Measurements from ENCODE around the gene TMEM18. TPM values are rescaled to one million over a fixed set of nuclear protein-coding genes. Genes with fewer than 3 reads are reported as not detected.

TMEM18 gene
- polyA plus RNA-seq, 1 donor from 2014 or later = 58.6 TPM

DNA sequence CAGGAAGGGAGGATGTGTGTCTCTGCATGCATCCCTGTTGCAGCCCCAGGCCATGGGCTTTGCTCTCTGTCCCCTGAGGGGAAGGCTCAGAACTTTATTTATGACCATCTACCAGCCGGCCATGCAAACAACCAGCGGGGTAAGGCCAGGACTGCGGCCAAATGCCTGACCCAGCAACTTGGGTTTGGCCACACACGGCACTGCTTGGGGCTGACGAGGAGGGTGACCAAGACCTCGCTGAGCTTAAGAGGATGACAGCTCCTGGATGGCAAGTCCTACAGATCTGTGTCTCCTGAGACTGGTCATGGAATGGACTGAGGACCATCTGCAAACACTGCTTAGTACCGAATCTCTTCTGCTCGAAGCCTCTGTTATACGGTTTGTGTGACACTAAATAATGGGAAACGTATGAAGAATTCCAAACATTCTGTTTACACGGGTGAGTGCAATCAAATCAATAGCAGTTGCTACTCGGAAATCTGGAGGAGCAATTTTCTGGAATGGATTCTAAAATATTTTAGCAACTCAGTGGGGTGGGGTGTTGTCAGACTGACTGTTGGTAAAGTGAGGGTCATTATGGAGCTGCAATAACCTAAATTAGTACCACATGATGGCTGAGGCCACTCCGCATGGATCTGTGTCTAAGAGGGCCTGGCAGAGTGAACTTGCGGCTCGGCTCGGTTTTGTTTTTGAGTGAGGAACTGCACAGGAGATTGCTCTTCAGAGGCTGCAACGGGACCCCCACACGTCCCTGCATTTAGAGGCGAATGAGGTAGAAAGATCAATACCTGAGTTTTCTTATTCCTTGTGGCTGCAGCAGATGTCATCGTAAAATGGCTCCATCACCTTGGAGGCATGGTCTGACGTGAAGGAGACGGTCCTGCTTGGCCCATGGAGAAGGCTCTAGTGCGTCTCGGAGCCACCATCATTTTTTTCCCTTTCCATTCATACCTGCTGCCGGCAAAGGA, 26.6 kb downstream of the TMEM18 start:
- Histone ChIP-seq H3K9me2 (ENCODE audit: insufficient read depth, low read length) (no peaks in the 10 kb centered on the region), H3K4me3 (ENCODE audit: low read length) (no peak overlapping the region), H3K9me3 (ENCODE audit: low read length) (no peaks in the 10 kb centered on the region), H4K20me1 (ENCODE audit: insufficient read depth) (no peaks in the 10 kb centered on the region), H3K27me3 (ENCODE audit: insufficient read depth, low read depth, low read length) (no peaks in the 10 kb centered on the region), H2AFZ (ENCODE audit: low read depth, low read length) (no peak overlapping the region), H3K79me2 (replicated peaks; ENCODE audit: insufficient read depth, low read length) (no peaks in the 10 kb centered on the region), H3K27ac (ENCODE audit: low read length) (no peak overlapping the region), H3K9ac (ENCODE audit: low read length) (no peak overlapping the region), H3K4me2 (ENCODE audit: low read length) (no peak overlapping the region), H3F3A (ENCODE audit: insufficient read depth, low read length, poor library complexity, severe bottlenecking) (no peaks in the 10 kb centered on the region), H3K36me3 (ENCODE audit: insufficient read depth, low read length) (no peaks in the 10 kb centered on the region)
- TF ChIP-seq, protein P1, sequence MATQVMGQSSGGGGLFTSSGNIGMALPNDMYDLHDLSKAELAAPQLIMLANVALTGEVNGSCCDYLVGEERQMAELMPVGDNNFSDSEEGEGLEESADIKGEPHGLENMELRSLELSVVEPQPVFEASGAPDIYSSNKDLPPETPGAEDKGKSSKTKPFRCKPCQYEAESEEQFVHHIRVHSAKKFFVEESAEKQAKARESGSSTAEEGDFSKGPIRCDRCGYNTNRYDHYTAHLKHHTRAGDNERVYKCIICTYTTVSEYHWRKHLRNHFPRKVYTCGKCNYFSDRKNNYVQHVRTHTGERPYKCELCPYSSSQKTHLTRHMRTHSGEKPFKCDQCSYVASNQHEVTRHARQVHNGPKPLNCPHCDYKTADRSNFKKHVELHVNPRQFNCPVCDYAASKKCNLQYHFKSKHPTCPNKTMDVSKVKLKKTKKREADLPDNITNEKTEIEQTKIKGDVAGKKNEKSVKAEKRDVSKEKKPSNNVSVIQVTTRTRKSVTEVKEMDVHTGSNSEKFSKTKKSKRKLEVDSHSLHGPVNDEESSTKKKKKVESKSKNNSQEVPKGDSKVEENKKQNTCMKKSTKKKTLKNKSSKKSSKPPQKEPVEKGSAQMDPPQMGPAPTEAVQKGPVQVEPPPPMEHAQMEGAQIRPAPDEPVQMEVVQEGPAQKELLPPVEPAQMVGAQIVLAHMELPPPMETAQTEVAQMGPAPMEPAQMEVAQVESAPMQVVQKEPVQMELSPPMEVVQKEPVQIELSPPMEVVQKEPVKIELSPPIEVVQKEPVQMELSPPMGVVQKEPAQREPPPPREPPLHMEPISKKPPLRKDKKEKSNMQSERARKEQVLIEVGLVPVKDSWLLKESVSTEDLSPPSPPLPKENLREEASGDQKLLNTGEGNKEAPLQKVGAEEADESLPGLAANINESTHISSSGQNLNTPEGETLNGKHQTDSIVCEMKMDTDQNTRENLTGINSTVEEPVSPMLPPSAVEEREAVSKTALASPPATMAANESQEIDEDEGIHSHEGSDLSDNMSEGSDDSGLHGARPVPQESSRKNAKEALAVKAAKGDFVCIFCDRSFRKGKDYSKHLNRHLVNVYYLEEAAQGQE (IDR thresholded peaks at IDR 0.05; ENCODE audit: borderline replicate concordance) = no peak
- TF ChIP-seq, protein P2, sequence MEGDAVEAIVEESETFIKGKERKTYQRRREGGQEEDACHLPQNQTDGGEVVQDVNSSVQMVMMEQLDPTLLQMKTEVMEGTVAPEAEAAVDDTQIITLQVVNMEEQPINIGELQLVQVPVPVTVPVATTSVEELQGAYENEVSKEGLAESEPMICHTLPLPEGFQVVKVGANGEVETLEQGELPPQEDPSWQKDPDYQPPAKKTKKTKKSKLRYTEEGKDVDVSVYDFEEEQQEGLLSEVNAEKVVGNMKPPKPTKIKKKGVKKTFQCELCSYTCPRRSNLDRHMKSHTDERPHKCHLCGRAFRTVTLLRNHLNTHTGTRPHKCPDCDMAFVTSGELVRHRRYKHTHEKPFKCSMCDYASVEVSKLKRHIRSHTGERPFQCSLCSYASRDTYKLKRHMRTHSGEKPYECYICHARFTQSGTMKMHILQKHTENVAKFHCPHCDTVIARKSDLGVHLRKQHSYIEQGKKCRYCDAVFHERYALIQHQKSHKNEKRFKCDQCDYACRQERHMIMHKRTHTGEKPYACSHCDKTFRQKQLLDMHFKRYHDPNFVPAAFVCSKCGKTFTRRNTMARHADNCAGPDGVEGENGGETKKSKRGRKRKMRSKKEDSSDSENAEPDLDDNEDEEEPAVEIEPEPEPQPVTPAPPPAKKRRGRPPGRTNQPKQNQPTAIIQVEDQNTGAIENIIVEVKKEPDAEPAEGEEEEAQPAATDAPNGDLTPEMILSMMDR (IDR thresholded peaks at IDR 0.05; ENCODE audit: poor library complexity, severe bottlenecking) = no peak
- TF ChIP-seq TAF1 (IDR thresholded peaks at IDR 0.05; ENCODE audit: low read depth) = no peak
- TF ChIP-seq MXI1 (conservative IDR thresholded peaks at IDR 0.05; ENCODE audit: poor library complexity, severe bottlenecking) = no peak
- TF ChIP-seq POLR2AphosphoS5 (IDR thresholded peaks at IDR 0.05) = no peak
- TF ChIP-seq RAD21 (conservative IDR thresholded peaks at IDR 0.05) = no peak
- TF ChIP-seq EZH2 (IDR thresholded peaks at IDR 0.05; ENCODE audit: borderline replicate concordance, insufficient read depth, low read length, poor library complexity, severe bottlenecking) = no peak
- no peak for TF ChIP-seq SMC3 (conservative IDR thresholded peaks at IDR 0.05; ENCODE audit: poor library complexity)

DNA sequence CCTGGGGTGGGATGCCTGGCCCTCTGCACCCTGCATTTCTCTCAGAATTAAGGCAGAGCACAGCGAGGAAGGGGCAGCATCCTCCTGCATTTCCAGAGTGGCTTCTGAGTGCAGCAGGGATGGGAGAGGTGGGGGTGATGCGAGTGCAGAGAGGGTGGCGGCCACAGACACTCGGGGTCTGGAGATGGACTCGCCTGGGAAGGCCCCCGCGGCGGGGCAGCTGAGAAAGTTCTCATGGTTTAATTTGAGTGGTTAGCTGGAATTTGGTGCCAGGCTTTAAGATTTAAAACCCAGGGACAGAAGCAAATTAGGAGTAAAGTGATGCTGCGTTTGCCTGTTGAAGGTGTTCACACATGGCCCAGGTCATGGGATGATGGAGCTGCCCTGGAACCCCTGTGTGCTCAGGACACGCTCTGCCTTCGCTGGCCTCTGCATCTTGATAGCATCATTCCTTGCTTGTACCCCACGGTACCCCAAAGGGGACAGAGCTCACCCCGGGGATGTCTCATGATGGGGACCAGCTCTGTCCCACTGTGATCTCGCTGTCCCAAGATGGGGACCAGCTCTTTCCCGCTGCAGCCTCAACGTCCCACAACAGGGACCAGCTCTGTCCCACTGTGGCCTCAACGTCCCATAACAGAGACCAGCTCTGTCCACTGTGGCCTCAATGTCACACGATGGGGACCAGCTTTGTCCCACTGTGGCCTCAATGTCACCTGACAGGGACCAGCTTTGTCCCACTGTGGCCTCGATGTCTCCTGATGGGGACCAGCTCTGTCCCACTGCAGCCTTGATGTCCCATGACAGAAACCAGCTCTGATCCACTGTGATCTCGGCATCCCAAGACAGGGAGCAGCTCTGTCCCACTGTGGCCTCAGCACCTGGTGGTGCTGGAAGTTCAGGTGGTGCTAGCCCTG, 27.5 kb downstream of the TMEM18 start:
- TF ChIP-seq, protein P2 (IDR thresholded peaks at IDR 0.05; ENCODE audit: poor library complexity, severe bottlenecking) = no peak
- no peak for TF ChIP-seq MXI1 (conservative IDR thresholded peaks at IDR 0.05; ENCODE audit: poor library complexity, severe bottlenecking)
- no peak for TF ChIP-seq EP300 (conservative IDR thresholded peaks at IDR 0.05; ENCODE audit: poor library complexity, severe bottlenecking)
- no peak for TF ChIP-seq SMC3 (conservative IDR thresholded peaks at IDR 0.05; ENCODE audit: poor library complexity)
- no peak for TF ChIP-seq TAF1 (IDR thresholded peaks at IDR 0.05; ENCODE audit: low read depth)
- no peak for TF ChIP-seq POLR2AphosphoS5 (IDR thresholded peaks at IDR 0.05)
- TF ChIP-seq, protein P1 (IDR thresholded peaks at IDR 0.05; ENCODE audit: borderline replicate concordance) = no peak
- Histone ChIP-seq H3K36me3 (ENCODE audit: insufficient read depth, low read length) (no peaks in the 10 kb centered on the region), H3K4me3 (ENCODE audit: low read length) (no peak overlapping the region), H3K27me3 (ENCODE audit: insufficient read depth, low read depth, low read length) (no peaks in the 10 kb centered on the region), H4K20me1 (ENCODE audit: insufficient read depth) (no peaks in the 10 kb centered on the region), H3K4me2 (ENCODE audit: low read length) (no peak overlapping the region), H3K79me2 (replicated peaks; ENCODE audit: insufficient read depth, low read length) (no peaks in the 10 kb centered on the region), H3K9me2 (ENCODE audit: insufficient read depth, low read length) (no peaks in the 10 kb centered on the region), H3F3A (ENCODE audit: insufficient read depth, low read length, poor library complexity, severe bottlenecking) (no peaks in the 10 kb centered on the region), H2AFZ (ENCODE audit: low read depth, low read length) (no peak overlapping the region), H3K9me3 (ENCODE audit: low read length) (no peaks in the 10 kb centered on the region), H3K9ac (ENCODE audit: low read length) (no peak overlapping the region), H3K27ac (ENCODE audit: low read length) (no peak overlapping the region)

All from neural cell (in vitro differentiated cells).